ENCODE data around the gene WDSUB1.

Gene WDSUB1

DNA sequence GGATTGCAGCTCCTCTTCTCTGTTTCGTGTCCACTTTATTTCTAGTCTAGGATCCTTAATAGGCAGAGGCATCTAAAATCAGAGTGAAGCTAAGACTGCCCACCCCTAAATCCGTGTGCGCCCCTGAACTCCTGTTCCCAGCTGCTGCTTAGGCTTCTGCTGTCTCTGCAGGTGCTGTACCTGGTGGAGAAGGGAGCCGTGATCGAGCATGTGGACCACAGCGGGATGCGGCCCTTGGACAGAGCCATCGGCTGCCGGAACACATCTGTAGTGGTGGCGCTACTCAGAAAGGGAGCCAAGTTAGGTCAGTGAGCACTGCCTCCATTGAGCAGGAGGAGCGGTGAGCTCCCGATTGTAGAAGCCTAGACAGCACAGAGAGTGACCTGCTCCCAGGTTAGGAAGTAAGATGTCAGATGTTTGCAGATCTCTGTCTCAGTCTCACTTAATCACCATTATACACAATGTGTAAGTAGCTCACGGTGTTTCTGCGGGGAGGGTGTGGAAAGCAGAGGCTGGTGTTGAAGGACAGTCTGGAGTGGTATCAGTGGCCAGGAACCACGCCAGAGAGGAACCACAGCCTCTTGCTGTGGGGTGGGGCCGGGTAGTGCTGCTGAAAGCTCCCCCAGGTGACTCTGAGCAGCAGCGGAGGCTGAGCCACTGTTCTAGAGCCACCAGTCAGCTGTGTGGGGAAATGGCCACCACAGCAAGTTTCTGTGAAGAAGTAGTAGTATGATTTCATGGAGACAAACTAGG lies 62.3 kb downstream of the WDSUB1 start:
- DNase-seq, result no peak

DNA sequence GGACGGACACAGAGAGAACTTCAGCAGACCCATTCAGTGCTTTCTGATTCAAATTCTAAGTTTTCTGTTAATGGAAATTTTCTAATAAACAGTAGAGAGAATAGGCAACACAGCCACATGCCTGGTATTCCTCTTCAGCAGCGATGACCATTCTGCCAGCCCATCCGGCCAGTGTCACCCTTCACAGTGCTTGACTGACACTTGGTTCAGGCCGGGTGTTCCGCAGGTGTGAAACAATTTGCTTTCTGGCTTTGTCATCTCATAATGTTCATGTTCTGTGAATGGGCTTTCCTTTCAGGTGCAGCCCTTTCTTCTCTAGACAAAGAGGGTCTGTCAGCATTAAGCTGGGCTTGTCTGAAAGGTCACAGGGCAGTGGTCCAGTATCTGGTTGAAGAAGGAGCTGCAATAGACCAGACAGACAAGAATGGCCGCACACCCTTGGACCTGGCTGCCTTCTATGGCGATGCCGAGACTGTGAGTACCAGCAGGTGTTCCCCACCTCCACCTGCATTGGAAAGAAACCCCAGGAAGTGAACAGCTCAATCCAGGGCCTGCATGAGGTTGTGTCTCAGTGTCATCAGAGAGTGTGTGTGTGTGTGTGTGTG lies 67.0 kb downstream of the WDSUB1 start:
- DNase-seq, result no peak

DNA sequence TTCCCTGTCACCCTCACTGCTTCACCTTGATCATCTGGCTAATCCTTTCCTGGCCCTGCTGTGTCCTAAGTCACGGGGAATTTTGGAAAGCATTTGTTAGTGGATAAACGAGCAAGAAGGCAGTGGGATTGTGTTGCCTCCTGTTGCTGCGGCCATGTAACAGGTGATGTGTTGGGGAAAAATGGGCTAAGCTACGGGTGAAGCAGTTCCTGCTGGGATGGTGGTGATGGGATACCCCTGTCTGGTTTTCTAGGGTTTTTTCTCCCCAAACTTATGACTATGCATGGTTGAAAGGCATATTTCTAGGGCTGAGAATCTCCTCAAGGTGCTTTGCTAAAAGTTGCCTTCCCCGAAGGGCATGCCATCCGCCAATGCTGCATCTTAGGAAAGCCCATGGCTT lies 68.1 kb downstream of the WDSUB1 start:
- no peak for DNase-seq

DNA sequence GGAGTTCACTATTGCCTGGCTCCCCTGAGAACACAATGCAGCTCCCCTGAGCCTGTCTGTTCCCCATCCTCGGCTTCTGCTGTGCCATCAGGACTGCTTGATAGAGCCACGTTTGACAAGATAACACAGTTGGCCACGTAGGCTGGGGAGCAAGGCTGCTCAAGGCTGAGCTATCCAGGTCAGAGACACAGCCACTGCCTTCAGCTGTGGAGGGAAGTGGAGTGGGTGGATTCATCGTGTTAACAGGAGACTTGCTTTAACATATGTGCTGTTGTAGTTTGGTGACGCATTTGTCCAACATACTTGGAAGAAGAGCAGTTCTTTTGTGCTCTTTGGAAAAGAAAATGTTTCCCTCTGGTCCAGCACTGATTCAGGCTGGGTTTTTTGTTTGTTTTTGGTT lies 68.8 kb downstream of the WDSUB1 start:
- no peak for DNase-seq

DNA sequence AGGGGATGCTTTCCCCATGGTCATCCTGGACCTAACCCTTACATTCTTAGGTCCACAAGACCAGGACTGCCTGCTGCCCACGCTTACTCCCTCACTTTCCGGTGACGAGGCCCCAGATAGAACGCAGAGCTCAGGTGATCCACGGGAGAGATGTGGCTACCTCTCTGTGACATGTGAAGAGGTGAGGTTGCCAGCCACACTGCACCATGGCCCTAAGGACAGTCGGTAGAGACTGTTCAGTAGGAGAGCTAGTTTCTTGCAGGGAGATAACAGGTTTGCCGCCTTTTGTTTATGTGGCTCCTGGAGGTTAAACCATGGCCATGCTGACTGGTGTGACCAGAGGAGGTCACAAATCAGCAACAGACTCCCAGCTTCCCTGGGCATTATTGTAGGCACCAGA lies 71.4 kb downstream of the WDSUB1 start:
- no peak for DNase-seq

DNA sequence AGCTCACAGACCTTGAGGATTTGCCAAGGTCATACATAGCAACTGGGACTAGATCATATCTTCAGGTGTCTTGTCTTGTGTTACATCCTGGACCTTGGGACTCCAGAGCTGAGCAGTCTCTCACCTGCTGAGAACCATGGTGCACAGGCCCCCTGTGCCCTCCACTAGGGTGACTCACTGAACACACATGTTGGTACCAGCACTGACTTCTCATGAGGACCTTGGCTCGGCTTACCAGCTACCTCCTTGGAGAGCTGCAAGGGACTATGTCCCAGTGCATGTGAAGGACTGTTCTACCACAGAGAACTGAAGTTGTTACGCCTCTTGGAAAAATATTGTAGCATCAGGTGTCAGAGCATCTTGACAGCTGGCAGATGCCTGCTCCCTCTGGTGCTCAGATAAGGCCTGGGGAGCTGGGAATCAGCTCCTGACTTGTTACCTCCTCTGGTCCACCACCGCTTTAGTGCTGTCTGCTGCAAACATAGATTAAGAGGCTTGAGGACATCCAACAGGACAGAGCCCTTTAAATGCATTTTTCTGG lies 72.1 kb downstream of the WDSUB1 start:
- no peak for DNase-seq

DNA sequence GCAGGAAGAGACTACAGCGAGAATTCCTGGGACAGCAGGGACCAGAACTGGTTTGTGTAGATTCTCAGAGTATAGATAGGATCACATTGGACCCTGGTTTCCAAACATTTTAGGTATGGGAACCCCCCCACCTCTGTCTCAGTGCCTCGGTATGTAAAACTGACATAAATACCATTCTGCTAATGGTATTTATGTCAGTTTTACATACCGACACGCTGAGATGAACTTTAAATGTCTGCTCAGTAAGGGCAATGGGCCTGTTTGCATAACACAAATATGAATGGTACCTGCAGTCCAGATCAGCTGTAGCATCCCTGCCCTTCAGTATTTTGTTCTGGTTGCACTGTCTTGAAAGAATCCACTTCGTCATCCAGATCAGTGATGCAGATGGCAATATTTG lies 73.2 kb downstream of the WDSUB1 start:
- no peak for DNase-seq

DNA sequence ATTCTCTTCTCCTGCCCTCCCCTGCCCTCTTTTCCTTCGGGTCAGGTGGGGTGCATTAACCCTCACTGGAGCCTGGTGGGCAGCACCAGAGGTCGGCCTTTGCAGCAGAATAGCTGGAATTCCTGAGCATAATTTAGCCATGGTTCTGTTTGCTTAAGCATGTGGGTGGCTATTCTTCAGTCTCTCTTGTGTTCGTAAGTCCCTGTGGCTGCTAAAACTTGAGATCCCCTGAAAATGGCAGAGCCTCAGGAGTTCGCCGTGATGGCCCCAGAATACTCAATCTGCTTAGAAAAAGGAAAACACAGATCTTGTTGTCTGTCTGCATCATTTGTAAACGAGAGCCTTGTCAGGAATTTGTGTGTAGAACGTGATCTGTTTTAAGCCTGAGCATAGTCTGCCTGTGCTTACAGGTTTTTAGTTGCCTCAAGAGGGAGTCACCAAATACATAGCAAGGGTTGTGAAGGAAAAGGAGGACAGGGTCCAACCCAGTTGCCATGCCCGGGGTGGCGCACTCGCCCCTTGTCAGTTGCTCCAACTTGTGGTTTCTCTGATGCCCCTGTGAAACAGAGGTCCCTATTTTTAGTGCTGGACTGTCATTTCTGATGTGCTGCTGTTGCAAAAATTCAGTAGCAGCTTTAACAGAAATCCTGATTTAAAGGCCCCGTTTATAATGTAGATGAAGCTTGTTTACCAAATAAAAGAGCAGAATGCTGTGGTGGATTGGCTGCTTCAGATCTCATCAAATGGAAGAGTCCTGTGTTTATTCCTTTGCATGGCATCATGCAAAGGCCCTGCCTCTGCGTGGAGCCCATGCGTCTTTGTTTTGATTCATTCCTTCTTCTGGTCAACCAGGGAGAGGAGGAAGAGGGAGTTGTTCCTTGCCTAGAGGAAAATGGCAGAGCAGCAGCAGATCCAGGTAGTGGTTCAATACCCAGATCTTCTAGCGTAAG lies 74.8 kb downstream of the WDSUB1 start:
- no peak for DNase-seq

DNA sequence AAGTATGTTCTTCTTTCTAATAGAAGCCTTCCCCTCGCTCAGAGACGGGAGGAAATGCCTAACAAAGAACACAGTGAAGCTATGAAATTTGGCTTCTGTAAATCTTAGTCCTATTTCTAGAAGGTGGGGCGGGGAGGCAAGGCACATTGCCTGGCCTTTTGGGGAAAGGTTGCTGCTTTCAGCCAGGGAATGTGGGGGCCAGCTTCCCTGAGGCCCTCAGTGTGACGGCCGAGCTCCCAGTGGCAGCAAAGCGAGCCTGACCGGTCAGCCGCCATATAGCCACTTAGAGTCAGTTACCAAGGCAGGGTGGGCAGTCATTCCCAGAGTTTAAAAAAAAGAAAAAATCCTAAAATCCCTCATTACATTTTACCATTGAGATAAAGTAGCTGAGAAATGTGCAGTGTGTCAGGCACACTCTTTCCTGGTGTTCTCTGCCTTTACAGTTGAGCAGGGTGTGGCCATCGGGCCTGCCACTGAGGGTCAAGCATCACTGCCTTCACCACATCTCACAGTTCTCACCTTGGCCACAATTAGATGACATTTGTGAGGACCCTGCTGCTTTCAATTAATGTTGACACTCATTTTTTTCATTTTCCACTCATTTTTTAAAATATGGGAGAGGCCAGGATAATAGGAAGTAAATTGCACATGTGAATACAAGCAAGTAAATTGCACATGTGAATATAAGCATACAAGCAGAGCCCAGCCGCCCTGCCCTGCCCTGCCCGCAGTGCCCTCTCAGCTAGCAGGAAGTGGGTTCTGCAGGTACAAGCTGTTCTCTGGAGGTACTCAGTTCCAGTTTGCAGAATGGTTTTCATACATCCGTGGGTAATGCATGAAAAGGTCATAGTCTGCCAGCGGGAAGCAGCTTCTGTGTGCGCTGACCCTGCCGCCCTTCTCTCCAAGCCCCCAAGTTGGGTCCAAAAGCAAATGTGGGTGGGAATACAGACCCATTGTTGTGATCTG lies 76.9 kb downstream of the WDSUB1 start:
- no peak for DNase-seq

DNA sequence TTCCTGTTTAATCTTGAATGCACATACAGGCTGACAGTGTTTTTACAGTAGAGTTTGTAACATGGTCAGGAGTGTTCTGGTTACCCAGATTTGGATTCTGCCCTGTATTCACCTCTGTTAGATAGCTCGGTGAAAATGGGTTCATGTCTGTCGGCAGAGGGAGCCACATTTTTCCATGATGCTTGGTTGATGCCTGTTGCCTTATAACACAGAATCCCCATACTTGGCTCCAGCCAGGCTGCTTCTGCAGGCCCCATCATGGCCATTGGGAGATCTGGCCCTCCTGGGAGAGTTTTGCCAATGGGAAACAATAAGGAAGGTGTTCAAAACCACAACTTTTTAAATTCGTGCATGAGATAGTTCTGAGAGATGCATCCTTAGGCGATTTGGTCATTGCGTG lies 78.1 kb downstream of the WDSUB1 start:
- no peak for DNase-seq

DNA sequence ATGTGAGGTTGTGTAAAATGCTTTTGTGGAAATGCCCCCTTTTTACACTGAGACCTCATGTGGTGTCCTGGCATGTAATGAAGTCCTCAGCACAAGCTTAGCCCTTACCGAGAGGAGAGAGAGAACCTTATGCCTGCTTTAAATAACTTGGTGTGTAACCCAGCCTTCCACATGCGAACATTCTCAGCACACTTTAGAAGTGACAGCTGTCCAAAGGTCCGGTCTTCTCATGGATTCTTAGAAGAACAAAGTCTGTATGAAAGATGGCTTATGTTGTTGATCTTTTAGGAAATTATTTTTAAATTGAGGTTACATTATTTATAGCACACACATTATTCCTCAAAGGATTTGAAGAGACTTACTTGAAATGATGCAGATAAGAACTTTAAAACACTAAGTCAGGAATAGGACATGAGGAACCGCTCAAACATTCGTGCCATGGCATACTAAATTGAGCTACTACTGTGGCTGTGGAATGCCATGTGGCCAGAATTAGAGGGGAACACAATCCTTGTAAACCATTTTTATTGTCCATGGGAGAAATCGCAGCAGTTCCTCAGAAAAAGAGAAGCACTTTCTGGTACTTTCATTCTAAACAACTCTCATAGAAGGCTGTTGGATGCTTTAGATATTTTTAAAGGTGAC lies 79.6 kb downstream of the WDSUB1 start:
- DNase-seq, result no peak

DNA sequence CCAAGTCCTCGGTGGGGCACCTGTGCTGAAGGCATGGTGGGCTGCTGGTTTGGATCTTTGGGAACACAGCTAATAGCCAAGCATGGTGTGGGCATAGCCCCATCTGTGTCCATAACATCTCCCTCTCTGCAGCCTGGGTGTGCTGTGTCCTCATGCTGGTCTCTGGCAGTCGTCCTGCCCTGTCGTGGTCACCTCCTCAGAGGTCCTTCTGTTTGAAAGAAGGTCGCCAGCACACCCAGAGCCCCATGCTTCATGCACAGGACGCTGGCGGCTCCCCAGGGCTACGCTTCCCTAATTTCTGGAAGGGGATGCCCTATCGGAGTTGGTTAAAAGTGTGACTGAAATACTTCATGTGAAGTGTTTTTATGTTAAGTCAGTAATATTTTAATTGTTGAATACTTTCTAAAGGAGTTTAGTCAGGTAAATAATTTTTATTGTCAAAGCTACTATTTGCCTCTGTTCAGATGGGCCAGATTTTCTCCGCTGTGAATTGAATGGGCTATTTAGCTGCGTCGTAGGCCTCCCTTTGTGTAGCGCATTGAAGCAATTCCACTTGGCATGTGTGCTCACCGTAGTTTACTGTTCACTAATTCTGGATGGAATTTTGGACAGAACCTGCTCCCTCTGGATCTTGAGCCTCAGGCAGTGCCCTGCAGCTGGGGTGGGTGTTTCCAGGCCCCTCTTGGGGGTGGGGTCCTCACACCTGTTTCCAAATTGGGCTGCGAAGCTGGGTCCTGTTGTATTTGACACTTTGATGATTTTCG lies 81.9 kb downstream of the WDSUB1 start:
- DNase-seq, result no peak

DNA sequence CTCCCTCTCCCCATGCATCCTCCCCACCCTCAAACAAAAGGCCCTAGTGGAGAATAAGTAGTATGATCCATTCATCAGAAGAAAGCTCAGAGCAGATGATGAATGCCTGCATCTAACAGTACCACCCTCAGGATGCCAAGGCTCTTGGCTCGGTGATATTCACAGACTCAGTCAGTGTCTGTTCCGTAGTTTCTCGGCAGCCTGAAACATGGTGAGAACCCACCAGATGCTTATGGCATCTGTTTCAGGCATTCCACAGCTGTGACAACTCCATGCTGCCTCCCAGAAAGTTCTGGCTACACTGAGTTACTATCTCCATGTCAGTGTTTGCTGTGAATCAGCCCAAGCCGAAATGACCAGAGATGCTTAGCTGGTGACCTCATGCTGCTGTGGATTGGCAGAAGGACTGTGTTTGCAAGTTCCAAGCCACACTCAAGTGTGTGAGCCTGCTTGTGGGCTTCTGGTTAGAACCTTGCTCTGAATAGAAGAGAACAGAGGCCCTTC lies 83.9 kb downstream of the WDSUB1 start:
- no peak for DNase-seq

DNA sequence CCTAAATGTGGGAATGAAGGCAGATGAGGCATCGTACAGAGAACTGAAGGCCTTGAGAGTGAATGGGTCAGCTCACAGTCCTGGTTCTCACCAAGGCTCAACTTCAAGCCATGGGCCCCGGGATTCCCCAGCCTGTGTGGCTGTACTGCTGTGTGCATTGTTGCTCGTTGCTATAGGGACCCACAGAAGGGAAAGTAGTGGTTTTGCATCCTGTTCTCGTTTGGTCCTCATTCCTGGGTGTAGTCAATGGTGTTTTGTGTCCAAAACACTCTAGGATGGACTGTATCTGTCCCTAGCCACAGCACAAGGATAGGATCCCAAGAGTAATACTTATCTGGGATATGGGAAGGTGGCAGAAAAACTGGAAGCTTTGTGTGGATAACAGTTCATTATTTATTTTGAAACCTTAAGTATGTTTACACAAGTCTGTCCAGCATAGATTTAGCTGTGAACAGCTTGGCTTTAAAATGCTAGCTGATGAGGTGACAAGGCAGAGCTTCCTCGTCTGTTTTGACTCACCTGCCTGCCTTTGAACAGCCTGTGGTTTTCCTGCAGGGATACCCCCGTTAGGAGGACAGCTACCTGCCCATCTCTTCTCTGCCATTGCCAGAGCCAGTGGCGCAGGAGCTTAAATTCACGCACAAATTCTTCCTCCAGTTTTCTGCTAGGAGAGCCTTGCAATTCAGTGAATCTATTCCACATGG lies 85.0 kb downstream of the WDSUB1 start:
- DNase-seq, result no peak

DNA sequence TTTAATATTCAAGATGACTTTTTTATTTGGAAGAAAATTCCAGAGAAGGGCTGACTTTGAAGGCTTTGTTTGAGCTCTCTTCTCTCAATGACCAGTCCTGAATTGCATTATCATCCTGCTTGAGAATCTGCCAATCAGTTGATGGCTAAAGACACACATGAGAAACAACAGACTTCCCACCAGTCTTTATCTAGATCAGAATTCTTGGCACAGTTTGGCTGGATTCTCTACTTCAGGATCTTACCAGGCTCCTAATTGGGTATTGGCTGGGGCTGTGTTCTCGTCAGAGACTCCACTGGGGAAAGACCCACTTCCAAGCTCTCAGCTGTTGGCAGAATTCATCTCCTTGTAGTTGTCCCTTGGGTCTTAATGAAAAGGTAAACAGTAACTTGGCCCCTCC lies 86.0 kb downstream of the WDSUB1 start:
- DNase-seq, result no peak

DNA sequence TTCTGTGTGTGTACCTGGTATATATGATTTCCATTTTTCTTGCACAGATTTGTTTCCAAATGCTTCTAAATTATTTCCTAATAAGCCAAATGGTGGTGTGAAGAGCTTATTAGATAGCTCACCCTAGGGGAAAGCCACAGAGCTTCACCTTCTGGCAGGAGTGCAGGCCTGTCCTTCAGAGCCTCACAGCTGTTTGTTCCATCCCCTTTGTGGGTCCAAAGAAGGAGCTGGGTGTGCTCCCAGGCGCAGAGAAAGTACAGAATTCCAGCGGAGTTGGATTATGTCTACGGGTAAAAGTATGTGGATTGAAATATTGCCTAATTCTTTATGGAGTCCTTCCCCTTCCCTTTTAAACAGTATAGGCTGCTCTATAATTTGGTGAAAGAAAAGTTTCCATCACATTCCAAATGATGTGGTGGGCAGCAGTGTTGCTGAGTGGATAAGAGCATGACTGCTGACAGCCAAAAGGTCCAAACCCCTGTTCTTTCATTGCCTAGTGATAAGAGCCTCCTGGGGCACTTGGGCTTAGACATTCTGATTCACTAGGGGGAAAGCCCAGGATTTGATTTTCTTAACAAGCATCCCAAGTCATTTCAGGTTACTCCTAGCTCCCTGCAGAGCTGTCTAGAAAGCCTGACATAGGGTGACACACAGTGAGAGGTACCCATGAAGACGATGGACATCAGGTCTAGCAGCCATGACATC lies 86.6 kb downstream of the WDSUB1 start:
- no peak for DNase-seq

DNA sequence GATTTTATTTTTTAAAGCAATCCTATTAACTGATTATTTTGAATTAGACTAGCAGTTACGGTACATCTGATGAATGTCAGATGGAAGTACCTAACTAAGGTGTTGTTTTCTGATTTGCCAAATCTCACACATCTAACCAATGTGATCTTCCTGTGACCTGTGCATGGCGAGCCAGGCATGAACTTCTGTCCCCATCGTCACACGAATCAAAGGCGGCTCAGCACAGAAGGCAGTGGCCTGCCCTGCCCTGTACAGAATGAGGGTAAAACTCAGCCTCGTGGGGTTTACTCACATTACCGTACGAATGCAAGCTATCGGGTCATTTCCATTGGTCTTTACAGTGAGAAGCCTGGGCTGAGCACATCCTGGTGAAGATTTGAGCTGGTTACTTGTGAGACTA lies 87.3 kb downstream of the WDSUB1 start:
- DNase-seq, result no peak

DNA sequence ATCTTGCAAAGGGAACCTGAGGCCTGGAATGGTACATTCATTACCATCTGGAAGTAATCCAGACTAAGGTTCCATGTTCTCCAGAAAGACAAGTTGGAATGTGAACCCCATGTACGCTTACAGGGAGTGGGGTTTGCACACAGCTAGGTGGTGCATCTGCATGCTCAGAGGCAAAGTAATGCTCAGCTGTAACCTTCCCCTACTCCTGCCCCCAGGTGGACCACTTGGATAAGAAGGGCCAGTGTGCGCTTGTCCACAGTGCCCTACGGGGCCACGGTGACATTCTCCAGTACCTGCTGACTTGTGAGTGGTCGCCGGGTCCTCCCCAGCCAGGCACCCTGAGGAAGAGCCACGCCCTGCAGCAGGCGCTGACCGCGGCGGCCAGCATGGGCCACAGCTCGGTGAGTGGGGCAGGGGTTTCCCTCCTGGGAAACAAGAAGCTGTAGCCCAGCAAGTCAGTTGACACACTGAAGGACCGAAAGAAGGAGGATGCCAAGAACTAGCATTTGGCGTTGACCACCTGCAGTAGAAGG lies 90.0 kb downstream of the WDSUB1 start:
- DNase-seq, result no peak

DNA sequence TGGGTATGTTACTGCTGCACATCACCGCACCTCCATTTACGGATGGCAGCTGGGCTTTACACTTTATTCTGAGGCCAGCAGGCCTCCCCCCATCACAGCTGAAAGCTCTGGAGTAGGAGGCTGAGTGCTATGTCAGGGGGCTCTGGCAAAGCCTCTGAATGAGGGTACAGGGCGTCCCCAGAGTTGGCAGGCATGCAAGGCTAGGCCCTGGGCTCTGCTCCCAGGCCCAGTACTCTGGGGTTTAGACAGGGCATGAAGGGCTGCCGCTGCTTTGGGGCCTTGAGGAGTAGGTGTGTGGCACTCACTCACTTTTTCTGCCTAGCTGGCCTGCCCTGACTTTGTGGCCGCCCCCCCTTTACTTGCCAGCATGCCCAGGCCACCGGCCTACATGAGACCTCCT lies 90.8 kb downstream of the WDSUB1 start:
- DNase-seq, result no peak
